C1 segment of cervical spinal cord (tissue), 14 donors: ENCODE data around the gene SCAANT1.
A peak's percentile ranks its signal among the peaks of the same experiment; 100 is the strongest.

Experiments
- DNase-seq, 14 donors: peaks; one replicate each; lab custom pipeline; 2025; lab: John Stamatoyannopoulos, UW

Gene SCAANT1

GRCh38 chr3:63911873-63912767, at the start of gene SCAANT1:
SCAANT1 (minus strand) TSS chr3:63912383.
- DNase-seq, result peak; percentile 37 to 90 (median 76)

- peak in 1 of 14 donors; percentile 61 for DNase-seq
These were observed 49.7 kb upstream of the SCAANT1 start for GRCh38 chr3:63961891-63962290.

GRCh38 chr3:63960048-63960711, 48.0 kb upstream of the SCAANT1 start:
- DNase-seq, result peak in 10 of 14 donors; percentile 5 to 67 (median 14)

- no peak for DNase-seq
These were observed 47.0 kb upstream of the SCAANT1 start for GRCh38 chr3:63959146-63959545.

- DNase-seq, result no peak
These were observed 43.8 kb upstream of the SCAANT1 start for GRCh38 chr3:63955830-63956545.

- DNase-seq, result no peak
These were observed 43.0 kb upstream of the SCAANT1 start for GRCh38 chr3:63955036-63955650.

- no peak for DNase-seq
These were observed 42.0 kb upstream of the SCAANT1 start for GRCh38 chr3:63954182-63954581.

GRCh38 chr3:63952248-63952594, 40.0 kb upstream of the SCAANT1 start:
- DNase-seq, result no peak

GRCh38 chr3:63951492-63952247, 39.5 kb upstream of the SCAANT1 start:
- no peak for DNase-seq

GRCh38 chr3:63950698-63951097, 38.5 kb upstream of the SCAANT1 start:
- DNase-seq, result no peak

- no peak for DNase-seq
These were observed 36.8 kb upstream of the SCAANT1 start for GRCh38 chr3:63949005-63949404.

GRCh38 chr3:63947594-63947993, 35.4 kb upstream of the SCAANT1 start:
- no peak for DNase-seq

GRCh38 chr3:63946753-63947152, 34.6 kb upstream of the SCAANT1 start:
- DNase-seq, result no peak

- no peak for DNase-seq
These were observed 33.4 kb upstream of the SCAANT1 start for GRCh38 chr3:63945558-63946096.

GRCh38 chr3:63943678-63944077, 31.5 kb upstream of the SCAANT1 start:
- no peak for DNase-seq

GRCh38 chr3:63942528-63942927, 30.3 kb upstream of the SCAANT1 start:
- no peak for DNase-seq

GRCh38 chr3:63940389-63940757, 28.2 kb upstream of the SCAANT1 start:
- DNase-seq, result no peak

- DNase-seq, result no peak
These were observed 25.8 kb upstream of the SCAANT1 start for GRCh38 chr3:63937661-63938651.

GRCh38 chr3:63936925-63937324, 24.7 kb upstream of the SCAANT1 start:
- DNase-seq, result no peak
